Activated naive CD8-positive, alpha-beta T cell treated with anti-CD3 and anti-CD28 coated beads, Interleukin-2, amount 50 U/mL, for 16 hours (primary cell): ENCODE measurements around the gene KRTAP5-1.
"Not testable (repeated sequence)": the region's sequence is repeated elsewhere in the genome, so short reads cannot be mapped to it uniquely, and the experiment has no call there.

Experiments used
- DNase-seq: peaks from one replicate; pipeline ENCODE4 v3.0.0-alpha.2; 2020; ENCODE audit warnings: low read depth, low spot score

The KRTAP5-1 gene

GRCh38 chr11:1584661-1585370 is at the start of gene KRTAP5-1:
Gene KRTAP5-1, minus strand, starts transcription at chr11:1585283. Its CDS starts 34 bp downstream, at chr11:1585249.
- not testable (repeated sequence) for DNase-seq

DNA sequence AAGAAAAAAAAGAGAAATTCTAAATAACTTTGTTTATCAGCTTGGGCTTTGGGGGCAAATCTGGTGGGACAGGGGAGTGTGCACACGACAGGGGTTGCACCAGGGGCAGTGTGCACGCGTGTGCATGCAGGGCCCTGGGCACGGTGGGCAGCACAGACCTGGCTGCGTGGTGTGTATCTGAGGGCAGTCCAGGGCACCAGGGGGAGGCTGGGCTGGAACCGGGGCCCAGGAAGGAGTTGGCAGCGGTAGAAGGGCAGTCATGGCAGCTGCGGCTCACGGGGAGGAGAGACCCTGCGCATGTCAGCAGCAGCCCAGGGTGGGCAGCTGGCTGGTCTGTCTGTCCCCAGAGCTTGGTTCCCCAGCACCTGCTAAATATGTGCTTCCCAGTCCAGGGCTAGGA is 48.8 kb upstream of the KRTAP5-1 start:
- DNase-seq = no peak

- no peak for DNase-seq
Observed at GRCh38 chr11:1632053-1632714, 47.1 kb upstream of the KRTAP5-1 start.

GRCh38 chr11:1631066-1631568 is 46.0 kb upstream of the KRTAP5-1 start:
- no peak for DNase-seq

DNA sequence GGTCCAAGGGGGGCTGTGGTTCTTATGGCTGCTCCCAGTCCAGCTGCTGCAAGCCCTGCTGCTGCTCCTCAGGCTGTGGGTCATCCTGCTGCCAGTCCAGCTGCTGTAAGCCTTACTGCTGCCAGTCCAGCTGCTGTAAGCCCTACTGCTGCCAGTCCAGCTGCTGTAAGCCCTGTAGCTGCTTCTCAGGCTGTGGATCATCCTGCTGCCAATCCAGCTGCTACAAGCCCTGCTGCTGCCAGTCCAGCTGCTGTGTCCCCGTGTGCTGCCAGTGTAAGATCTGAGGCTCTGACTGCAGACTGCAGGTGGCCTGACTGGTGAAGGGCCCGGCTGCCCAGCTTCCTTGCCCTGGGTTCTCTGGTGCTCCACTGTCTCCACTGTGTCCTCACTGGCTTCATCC is 45.2 kb upstream of the KRTAP5-1 start:
- no peak for DNase-seq

GRCh38 chr11:1629326-1630185 is 44.5 kb upstream of the KRTAP5-1 start, which contains the start of gene KRTAP5-5:
Gene KRTAP5-5, plus strand, starts transcription at chr11:1629775. Its CDS starts 66 bp downstream, at chr11:1629841.
- DNase-seq = no peak

DNA sequence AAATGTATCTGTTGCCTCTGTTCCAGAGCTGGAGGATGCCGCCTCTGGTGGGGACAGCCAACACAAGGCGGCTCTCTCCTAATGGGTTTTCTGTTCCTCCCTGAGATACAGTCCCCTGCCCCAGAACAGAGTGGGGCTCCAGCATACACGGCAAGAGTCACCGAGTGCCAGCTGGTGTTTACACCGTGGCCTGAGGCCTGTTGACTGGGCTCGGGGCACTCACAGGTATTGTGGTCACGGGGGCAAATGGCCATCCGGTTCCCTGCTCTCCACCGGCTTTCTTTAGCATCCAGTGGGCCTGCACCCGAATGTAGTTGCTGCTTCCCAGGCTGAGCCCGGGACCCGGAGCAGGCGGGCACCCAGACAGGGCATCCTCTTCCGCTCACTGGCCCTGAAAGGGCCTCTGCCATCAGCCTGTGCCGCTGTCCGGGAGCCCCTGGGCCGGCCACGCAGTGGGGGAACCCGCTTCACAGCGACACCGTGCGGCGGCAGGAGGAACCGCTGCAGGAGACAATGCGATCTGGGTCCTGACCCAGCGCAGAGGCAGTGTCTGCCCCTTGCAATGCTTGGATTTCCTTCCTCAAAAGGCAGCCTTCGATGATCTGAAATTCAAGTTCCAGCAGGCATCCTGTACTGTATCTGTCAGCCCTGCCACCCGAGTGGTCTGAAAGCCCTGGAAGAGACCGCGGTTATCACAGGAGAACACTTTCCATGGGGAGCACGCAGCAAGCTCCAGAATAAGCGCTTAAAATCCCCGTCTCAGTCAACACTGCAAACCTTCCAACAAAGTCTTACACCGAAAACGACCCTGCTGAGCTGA is 43.6 kb upstream of the KRTAP5-1 start:
- peak; percentile 11 for DNase-seq

GRCh38 chr11:1625541-1625940 is 40.5 kb upstream of the KRTAP5-1 start:
- no peak for DNase-seq

DNA sequence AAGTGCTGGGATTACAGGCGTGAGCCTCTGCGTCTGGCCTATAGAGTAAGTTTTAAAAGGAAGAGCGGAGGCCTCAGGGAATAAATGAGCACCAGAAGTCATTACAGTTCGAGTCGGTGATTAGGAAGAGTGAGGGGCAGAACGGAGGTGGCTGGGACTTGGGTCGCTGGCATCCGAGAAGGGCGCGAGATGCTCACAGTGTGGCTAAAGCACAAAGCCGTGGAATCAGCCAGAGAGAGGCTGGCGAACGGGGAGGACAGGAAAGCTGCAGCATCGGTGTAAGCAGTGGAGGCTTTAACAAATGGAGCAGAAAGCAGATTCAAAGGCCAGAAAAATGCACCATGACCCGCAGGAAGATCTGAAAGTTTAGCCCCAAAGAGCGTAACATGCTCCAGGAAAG is 39.5 kb upstream of the KRTAP5-1 start:
- no peak for DNase-seq

- no peak for DNase-seq
Observed at GRCh38 chr11:1623716-1624115, 38.6 kb upstream of the KRTAP5-1 start.

- DNase-seq = no peak
Observed at GRCh38 chr11:1622086-1622485, 37.0 kb upstream of the KRTAP5-1 start, which contains the start of gene KRTAP5-4. Gene KRTAP5-4, minus strand, starts transcription at chr11:1622138. Its CDS starts 45 bp downstream, at chr11:1622093.

DNA sequence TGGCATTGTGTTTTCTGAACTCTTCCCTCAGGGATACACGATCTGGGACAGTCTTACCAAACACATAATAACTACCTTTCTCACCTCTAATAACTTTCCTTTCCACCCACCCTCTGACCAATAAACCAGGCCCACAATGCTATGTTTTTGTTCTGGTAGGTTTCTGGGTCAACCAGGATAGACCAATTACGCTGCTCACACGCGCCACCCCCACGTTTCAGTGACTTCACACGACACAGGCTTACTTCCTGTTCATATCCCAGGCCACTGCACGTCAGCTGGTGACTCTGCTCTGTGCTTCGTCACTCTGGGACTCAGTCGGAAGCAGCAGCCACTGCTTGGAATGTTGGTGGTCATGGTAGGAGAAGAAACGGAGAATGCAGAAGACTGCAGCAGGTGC is 34.4 kb upstream of the KRTAP5-1 start:
- DNase-seq = no peak

DNA sequence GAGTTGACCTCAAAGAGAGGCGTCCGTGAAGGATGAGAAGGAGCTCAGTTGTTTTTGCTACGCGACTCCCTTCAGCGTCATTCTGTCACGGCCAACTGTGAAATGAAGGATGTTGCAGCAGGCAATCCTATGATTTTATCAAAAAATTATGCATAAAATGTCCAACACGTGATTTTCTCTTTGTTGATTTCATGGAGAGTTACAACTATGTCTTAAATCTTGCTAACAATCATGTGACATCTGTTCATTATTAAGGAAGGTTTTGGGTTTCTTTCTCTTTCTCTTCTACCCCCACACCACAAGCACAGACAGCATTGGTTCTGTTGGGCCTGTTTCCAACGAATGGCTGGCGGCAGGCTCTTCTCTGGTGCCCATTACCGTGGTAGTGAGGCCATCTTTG is 33.1 kb upstream of the KRTAP5-1 start:
- DNase-seq = no peak

DNA sequence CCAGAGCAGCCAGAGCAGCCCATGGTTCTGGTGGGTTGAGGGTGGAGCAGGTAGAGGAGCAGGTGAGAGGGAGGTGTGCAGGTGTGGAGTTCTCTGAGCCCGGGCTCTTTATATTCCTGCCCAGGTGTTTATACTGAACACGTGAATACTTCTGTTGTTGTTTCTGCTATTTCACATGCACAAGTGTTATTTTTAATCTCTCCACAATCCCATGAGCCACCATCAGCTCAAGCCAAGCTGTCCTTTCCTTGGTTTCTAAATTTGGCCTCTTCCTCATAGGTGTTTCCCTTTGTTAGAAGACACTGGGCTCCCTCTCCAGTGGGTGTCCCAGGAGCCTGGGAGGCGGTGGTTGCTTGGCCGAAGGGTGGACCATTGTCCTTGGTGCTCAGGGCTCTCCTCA is 23.3 kb upstream of the KRTAP5-1 start, which contains the start of gene KRTAP5-3:
TSS of gene KRTAP5-3 (minus strand) at position 101 of the 400 bp plus-strand sequence. CDS start at position 23, 78 bp downstream.
- DNase-seq = no peak

GRCh38 chr11:1607901-1608300 is 22.8 kb upstream of the KRTAP5-1 start:
- DNase-seq = not testable (repeated sequence)

GRCh38 chr11:1607156-1607845 is 22.2 kb upstream of the KRTAP5-1 start:
- DNase-seq = not testable (repeated sequence)

DNA sequence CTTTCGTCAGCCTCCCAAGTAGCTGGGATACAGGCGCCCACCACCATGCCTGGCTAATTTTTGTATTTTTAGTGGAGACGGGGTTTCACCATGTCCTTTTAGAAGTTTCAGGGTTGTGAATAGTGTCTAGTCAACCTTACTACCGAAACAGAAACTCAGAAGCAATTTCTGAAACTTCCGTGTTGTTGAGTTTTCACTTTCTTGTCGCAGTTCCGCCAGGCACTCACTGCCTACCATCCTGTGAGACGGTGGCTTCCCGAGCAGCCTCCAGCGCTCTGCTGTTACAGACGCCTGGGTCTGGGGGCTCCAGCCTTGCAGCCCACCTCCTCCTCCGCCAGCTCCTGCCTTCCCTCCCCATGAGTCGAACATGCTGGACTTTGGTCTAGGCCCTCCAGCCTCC is 20.8 kb upstream of the KRTAP5-1 start:
- not testable (repeated sequence) for DNase-seq

- no peak for DNase-seq
Observed at GRCh38 chr11:1604711-1605110, 19.6 kb upstream of the KRTAP5-1 start.

DNA sequence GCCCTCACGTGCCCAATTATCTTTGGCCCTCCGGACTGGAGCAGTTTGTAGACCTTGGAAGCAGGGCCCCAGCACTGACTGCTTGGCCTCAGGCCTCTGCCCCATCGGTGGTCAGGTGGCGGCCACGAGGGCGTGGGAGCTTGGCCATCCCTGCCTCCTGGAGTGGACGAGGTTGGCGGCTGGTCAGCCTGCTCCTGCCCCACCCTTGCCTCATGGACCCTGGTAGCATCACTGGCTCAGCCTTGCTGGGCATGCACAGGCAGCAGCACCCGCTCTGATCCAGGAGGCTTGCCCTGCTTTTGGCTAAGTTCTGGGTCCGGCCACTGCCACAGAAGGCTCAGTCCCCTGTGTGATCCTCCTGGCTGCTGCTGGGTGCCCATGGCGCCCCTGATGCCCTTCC is 19.1 kb upstream of the KRTAP5-1 start:
- no peak for DNase-seq

- no peak for DNase-seq
Observed at GRCh38 chr11:1603629-1604028, 18.5 kb upstream of the KRTAP5-1 start.
